NCI-H1092 (cell line): Measurements from ENCODE around the gene AGTRAP.

ENCODE experiments used
- DNase-seq: peaks from one replicate; lab custom pipeline; 2025; lab: John Stamatoyannopoulos, UW

Gene AGTRAP

DNA sequence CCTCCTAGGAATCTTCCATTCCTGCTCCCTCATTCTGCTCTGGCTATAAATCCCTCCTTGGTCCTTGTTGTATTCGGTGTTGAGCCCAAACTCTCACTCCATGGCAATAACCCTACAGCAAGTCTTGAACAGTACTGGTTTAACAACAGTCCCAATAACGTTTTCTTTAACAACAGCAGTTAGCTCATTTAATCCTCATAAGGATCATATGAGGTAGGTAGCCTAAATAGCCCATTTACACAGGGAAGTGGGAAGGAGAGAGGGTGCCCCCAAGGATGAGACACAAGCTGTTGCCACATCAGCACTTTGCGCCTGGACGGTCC is 444 bp upstream of the AGTRAP start:
- no peak for DNase-seq

DNA sequence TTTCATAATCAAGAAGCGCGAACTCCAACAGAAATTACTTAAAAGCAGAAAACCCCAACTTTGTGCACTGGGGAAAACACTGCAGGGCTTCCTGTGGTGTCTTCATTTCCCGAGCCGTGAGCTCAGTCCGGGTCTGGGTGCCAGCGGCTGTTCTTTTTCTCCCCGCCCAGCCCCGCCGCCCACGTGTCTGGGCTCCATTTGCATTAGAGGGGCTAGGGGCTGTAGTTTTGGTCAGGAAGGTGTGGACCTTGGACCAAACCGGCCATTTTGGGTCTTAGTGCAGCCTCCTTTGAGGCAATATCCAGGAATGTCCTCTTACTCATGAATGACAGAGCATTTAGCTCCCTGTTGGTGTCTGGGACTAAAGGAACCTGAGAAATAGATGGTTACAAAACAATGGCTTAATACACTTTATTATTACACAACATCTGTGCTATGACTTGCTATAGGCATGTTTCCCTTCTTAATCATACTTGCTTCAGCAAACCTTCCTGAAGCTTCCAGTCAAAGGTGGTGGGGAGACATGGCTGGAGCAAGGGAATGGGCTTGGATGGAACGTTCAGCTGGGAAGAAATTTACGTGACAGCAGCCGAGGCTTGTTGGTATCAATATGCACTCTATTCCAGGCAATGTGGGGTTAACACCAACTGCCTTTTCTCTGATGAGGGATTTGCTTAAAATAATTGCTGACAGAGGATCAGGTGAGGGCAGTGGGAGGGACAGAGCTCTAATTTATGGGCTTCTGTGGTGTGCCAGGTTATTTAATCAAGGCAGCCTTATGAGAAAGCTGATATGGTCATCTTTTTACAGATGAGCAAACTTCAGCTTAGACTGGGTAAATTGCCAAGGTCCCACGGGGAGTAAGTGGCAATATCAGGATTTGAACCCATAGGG is 1.1 kb downstream of the AGTRAP start:
- DNase-seq, result no peak

DNA sequence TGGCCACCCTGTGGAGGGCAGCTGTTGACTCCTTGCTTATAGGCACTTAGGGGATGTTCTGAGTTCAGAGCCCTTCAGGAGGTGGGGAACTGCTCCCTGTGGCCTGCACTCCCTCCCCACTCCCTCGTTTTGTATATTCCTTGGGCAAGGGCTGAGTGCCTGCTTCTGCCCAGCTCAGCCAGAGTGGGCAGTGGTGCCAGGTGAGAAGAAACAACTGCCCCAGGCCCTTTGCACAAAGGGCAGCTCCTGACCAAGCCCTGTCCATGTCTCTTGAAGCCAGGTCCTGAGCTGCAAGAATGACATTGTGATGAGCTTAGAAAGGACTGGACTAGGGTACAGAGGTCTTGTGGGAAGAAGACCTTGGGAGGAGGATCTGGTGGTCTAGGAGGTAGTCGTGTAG is 2.2 kb downstream of the AGTRAP start:
- DNase-seq, result no peak

DNA sequence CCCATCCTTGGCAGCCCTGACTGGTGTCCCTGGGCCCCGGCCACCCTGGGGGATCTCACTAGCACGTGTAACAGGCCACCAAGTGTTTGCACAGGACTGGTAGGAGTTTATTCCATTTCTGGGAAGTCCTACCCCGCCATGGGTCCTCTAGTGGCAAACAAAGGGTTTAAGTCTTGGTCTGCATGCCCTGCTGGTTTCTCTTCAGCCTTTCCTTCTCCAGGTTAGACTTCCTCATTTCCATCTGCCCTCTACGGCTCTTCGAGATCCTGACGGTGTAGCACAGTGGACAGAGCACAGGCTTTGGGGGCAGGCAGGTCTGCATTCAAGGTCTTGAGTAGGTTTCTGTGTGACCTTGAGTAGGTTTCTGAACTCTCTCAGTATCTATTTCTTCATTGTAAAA is 2.8 kb downstream of the AGTRAP start:
- DNase-seq, result no peak

DNA sequence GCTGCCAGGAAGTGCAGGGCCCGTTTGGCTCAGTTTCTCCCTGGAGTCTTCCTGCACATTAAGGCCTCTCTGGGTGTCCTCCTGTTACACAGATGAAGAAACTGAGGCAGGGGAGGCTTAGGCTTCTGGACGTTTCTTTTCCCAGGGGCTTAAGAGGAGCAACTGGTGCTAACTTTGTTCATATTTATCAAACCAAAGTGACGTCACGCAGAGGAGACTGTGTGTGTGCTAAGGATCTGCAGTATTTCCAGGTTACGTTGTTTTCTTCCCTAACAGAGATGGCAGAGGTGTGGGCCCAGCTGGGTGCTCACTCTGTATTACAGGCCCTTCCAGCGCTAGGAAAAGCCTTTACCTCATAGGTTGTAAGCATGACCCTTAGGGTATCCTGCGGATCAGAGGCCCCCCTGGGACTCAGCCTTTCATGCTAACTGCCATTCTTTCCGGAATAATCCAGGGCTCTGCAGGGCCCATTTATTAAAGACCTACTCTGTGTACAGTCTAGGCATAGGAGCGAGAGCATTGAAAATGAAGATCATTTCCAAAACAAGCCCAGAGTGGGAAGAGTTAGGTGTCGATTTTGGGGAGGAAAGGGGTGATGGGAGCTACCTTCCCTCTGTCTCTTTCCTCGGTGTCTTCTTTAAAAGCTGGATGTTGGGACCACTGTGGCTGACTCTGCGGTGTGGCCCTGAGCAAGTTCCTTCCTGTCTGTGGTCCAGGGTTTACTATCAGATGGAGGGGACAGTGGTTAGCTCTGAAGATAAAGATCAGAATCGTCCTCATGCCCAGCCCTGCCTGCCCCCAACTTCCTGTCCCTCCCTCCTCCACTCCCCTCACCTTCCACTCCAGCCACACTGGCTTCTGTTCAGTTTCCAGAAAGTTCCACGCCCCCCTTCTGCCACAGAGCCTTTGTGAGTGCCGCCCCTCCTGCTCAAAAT is 4.6 kb downstream of the AGTRAP start:
- no peak for DNase-seq

DNA sequence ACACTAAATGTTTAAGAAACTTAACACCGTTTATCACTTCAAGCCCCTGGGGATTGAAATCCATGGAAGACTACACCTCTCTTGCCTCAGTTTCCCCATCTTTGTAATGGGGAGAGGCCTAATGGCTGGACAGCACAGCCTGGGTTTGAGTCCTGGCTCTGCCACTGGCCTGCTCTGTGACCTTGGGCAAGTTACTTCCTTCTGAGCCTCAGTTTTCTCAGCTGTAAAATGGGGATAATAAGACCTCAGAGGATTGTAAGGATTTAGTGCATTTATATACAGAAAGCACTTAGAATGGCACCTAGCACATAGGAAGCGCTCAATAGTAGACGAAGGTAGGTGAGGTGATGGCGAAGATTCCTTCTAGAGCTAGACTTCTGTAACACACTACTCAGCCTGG is 5.5 kb downstream of the AGTRAP start:
- no peak for DNase-seq

DNA sequence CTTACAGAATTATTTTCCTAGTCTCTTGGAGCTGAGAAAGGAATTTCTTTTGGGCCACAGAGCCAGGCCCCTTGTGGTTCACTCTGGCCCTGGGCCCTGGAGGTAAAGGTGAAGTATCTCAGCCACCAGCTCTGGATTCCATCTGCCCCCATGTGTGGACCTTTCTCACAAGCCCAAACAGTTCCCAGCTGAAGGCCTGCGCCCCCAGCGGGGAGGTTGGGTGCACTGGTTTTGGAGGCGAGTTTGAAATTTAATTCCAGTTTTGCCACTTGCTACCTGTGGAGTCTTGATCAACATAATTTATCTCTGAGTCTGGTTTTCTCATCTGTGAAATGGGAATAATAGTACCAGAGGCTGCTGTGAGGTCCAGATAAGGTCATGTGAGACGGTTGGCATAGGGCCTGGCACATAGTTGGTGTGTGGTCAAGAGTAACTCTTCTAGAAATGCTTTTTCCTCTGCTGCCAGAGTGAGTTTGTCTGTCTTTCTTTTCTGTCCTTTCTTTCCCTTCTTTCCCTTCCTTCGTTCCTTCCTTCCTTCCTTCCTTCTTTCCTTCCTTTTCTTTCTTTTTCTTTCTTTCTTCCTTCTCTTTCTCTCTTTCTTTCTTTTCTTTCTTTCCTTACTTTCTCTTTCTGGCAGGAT is 6.1 kb downstream of the AGTRAP start:
- no peak for DNase-seq

DNA sequence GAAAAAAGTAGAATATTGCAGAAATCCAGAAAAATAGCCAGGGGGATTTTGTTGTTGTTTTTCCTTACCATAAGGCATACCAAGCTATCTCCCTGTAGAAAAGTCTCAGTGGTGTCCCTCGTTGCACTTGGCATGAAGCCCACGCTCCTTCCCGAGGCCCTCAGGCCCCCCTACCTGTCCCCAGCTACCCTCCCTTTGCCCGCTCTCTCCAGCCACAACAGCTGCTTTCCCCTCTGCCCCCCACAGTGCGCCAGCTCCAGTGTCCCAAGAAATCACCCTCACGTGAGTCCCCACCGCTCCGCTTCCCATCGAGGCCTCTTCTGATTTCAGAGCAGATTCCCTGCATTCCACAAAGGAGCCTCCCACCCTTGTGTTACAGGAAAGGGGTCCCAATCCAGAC is 8.4 kb downstream of the AGTRAP start:
- no peak for DNase-seq

DNA sequence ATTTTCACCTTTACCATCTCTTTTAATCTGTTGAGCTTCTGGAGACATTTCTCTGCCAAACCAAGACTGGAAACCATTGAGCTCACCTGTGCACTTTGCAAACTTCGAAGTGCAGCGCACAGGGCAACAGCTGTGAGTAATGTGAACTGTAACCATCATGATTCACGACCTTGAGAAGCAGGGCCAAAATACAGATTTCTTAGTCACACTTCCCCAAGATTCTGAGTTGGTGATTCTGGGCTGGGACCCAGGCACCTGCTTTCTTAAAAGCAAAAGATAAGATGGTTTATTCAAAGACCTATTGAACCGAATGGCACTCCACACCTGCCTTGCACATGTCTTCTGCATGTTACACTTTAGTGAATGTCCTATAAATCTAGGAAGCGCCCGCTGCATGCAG is 10.2 kb downstream of the AGTRAP start:
- no peak for DNase-seq

DNA sequence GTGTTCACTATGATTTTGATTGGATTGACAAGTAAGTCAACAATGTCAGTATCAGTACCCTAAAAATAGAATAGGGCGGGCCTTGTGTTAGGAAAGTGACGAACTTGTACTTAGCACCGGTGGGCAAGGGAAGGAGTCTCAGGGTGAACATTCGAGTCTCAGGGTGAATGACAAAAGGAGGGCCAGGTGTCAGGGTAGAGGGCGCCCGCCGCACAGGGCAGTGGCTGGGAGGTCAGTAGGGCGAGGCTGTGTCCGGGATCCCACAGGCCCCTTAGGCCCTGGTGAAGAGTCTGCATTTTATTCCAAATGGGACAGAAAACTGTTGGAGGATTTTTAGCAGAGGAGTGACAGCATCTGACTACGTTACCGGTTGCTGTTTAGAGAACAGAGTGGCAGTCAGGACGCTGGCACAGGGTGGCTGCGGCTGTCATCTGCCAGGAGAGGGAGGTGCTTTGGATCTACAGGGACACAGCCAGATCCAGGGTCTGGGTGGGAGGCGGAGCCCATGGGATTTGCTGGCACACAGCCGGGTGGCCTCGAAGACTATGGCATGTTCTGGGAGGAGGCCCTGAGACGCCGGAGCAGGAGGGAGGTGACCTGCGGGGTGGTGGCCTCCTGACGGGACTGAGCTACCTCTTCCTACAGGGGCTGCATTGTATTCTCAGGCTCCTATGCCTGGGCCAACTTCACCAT is 11.0 kb downstream of the AGTRAP start:
- DNase-seq, result no peak

DNA sequence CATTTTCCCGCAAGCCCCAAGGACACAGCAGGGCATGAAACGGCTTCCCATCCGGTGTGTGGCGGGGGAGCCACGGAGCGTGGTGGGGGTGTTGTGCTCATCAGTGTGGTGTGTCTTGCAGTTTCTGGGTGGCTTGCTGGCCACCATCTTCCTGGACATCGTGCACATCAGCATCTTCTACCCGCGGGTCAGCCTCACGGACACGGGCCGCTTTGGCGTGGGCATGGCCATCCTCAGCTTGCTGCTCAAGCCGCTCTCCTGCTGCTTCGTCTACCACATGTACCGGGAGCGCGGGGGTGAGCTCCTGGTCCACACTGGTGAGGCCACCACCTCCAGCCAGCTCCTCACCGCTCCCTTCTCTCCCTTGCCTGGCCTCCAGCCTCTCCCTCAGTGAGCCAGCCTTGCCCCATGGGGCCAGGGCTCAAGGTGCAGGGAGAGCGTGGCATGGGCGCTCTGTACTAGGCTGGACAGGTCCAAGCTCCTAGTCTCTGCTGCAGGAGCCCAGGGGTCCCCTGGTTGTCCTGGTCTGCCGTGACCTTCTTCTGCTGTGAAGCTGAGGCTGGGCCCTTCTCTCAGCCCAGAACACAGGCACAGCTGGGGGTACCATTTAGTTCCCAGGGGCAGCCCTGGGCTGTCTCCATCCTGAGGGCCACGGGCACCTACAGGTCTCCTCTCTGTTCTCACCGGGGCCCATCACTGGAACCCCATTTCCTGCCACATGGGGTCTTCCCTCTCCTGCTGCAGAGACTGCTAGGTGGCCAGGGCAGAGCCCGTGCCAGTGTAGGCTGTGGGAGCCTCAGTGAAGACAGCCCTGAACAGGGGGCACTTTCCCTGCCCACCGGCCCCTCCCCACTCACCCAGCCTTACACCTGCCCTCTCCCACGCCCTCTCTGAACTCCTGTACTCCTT is 12.6 kb downstream of the AGTRAP start:
- no peak for DNase-seq

DNA sequence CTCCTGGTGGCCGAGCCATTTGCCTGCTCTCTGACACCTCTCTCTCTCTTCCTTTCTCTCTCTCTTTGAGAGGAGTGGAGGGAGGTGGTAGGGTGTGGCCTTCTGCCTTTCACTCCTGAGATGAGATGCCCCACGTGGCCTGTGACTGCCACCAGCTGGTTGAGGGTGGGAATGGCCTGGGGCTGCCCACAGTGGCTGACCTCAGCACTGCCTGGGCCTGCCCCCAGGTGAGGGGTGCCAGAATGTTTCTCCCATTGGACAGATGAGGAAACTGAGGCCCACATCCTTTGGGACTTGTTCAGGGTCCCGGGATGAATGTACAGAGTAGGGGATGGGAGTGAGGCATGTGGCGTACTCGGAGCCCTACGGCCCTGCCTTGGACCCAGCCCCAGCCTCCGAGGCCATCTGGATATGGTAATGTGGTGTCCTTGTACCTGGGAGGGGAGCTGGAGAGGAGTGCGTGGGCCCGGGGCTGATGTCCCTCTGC is 13.3 kb downstream of the AGTRAP start:
- DNase-seq, result no peak

DNA sequence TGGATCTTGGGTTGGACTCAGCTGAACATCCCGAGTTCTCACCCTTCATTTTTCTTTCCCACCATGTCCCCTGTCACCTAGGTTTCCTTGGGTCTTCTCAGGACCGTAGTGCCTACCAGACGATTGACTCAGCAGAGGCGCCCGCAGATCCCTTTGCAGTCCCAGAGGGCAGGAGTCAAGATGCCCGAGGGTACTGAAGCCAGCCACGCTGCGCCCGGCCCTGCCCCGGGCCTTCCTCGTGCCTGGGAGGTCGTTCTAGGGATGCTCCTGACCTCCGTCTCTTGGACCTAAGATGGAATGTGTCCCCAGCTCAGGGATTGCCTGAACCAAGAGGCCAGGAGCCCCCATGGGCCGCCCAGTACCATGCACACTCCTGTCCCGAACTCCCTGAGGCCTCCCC is 14.1 kb downstream of the AGTRAP start:
- no peak for DNase-seq

DNA sequence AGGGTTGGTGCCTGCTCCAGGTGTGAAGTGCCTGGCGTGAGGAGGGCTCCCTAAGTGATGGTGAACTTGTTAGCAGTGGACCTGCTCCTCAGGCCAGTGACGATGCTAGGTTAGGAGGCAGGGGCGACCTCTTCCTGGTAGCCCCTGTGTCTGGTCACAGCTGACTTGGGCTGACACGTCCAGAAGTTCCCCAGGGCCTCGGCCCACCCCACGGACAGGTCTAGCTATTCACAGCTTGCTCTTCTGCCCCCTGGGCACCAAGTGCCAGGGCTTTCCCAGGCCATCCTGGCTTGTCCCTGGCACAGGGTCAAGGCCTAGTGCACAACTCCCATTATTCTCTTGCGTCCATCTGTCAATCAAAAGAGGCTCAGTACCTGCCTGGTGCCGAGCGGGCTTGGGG is 15.2 kb downstream of the AGTRAP start:
- no peak for DNase-seq

DNA sequence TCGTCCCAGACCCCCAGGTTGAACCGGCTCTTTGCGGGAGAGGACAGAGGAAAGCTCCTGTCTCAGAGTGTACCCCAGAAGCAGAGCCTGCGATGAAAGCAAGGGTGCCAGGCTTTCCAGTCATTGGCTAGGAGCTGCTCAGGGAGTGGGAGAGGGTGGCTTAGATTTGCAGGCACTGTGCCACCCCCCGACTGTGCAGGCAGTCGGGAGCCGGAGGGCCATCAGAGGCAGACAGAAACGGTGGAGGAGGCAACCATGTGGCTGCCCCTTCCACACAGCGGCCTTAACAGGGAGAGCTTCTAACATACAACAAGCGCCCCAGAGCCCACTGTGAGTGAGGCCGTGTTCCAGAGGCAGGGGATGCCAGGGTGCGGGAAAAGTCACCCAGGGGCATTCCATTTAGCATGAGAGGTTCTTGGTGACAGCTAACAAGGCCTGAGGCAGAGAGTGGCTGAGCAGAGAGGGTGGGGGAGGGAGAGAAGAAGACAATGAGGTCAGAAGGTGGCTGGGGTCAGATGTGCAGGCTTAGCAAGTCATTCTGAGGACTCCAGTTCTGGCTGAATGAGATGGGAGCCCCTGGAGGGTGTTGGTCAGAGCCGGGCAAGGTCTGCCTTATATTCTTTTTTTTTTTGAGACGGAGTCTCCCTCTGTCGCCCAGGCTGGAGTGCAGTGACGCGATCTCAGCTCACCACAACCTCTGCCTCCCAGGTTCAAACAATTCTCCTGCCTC is 16.6 kb downstream of the AGTRAP start:
- no peak for DNase-seq

DNA sequence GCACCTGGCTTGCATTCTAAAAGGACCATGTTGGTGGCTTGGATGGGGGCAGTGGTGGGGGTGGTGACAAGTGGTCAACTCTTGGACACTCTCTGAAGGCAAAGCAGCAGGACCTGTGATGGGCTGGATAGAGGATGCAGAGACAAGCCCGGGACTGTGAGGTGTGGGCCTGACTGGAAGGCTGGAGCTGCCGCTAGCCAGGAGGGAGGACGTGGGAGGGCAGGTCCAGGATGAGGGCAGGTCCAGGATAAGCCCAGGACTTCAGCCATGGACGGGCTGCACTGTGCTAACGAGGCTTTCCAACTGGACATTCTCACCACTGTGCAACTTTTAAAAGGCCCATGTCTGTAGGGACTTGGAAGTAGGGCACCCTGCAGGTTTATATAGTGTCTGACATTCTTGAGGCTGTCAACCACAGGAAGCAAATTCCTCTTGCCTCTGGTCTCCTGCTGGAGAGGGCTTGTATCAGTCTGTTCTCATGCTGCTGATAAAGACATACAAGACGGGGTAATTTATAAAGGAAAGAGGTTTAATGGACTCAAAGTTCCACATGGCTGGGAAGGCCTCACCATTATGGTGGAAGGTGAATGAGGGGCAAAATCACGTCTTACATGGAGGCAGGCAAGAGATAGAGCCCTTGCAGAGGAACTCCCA is 17.7 kb downstream of the AGTRAP start:
- DNase-seq, result no peak

DNA sequence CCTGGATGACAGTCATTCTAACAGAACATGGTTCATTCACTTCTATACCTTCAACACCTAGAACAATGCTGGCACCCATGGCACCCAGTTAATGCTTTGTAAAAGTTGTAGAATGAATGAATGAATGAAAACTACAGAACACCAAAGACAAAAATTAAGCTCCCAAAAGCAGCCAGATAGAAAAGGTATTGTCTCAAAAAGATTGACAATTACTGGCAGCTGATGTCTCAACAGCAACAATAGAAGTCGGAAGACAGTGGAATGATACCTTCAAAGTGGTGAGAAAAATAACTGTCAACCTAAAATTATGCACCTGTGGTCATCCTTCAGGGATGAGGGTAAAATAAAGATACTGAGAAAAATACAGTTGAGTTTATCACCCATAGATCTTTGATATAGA is 21.1 kb downstream of the AGTRAP start:
- no peak for DNase-seq

DNA sequence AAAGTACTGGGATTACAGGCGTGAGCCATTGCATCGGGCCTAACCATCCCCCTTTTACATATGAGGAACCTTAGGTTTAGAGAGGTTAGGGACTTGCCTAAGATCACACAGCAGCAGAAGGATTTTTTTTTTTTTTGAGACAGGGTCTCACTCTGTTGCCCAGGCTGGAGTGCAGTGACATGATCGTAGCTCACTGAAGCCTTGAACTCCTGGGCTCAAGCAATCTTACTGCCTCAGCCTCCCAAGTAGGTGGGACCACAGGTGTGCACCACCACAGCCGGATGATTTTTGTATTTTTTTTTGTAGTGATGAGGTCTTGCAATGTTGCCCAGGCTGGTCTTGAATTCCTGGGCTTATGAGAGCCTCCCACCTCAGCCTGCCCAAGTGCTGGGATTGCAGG is 23.9 kb downstream of the AGTRAP start:
- no peak for DNase-seq

DNA sequence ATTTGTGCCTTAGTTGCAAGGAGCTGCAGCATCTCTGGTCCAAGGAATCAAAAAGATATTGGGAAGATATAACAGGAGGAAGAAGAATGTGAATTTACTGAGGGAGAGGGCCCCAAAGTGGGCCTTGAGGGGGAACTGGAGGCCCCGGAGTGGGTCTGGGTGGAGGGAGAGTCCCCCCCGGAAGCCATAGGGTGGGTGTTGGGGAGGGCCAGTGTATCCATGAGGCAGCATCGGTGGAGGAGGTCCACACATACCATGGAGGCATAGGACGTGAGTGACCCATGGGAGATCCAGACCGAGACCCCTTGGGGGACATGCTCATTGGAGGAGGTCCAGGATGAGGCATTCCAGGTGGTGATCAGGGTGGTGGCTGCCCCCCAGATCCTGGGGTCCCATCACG is 25.3 kb downstream of the AGTRAP start:
- no peak for DNase-seq

DNA sequence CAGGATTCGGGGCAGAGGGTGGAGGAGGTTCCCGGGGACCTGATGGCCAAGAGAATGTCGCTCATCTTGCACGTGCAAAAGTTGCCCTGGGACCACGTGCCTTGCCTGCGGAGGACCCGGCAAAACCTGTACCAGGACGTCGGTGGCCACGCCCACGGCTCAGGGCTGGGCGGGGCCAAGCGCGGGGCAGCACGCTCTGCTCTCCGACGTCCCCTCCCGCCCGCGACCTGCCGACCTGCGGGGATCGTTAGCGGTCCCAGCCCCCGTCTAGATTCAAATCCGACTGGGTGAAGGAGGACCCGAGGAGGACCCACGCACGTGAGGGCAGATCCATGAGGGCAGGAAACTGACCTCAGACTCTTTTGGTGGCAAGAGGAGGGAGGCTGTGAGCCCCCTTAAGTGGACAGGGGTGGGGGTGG is 26.1 kb downstream of the AGTRAP start, which contains the start of gene C1orf167:
Gene C1orf167 (plus strand): TSS at position 206 of the 419 bp plus-strand sequence. CDS start 2,208 bp downstream, outside the sequence.
- no peak for DNase-seq
